H1 (cell line): ENCODE measurements around the gene C11orf98. TPM values are rescaled to one million over a fixed set of nuclear protein-coding genes. Genes with fewer than 3 reads are reported as not detected.

ENCODE experiments used
- CTCF ChIA-PET: fragments of 300-600 bp; sonication (Branson Sonifier 250); formaldehyde crosslinking; loops from one replicate; lab custom pipeline; 2021; ENCODE audit not compliant: partially characterized antibody; lab: Charles Lee
- POLR2A ChIA-PET: fragments of 300-600 bp; sonication (Branson Sonifier 250); formaldehyde crosslinking; loops from one replicate; lab custom pipeline; 2021; ENCODE audit warnings: inconsistent platforms; ENCODE audit not compliant: partially characterized antibody; lab: Charles Lee
- DNase-seq, 2 experiments: peaks; one replicate each; pipeline versions ENCODE4 v3.0.0 to v3.0.0-alpha.2; 2010 to 2022; ENCODE audit warnings: low spot score in 2 of 2, low read depth in 1 of 2, mixed read lengths in 1 of 2
- FAIRE-seq: peaks from 2 replicates; lab custom pipeline; 2011; peaks lifted over from hg19 to GRCh38; lab: Jason Lieb, UNC
- H2AFZ ChIP-seq: 2 replicates; pipeline ENCODE4 v1.8.1; 2012; ENCODE audit warnings: low read length, inconsistent platforms
- H2AK5ac ChIP-seq: 2 replicates; pipeline ENCODE4 v1.6.1; 2013; ENCODE audit warnings: low read depth, low read length
- H2BK120ac ChIP-seq: replicated peaks from 2 replicates; pipeline ENCODE3; 2013; ENCODE audit warnings: low read depth, low read length, inconsistent platforms
- H2BK12ac ChIP-seq: 2 replicates; pipeline ENCODE4 v1.6.1; 2013; ENCODE audit warnings: low read depth, low read length
- H2BK15ac ChIP-seq: 2 replicates; pipeline ENCODE4 v1.6.1; 2013; ENCODE audit warnings: low read length
- H2BK20ac ChIP-seq: 2 replicates; pipeline ENCODE4 v1.6.1; 2013; ENCODE audit warnings: low read length
- H2BK5ac ChIP-seq: 2 replicates; pipeline ENCODE4 v1.6.1; 2013; ENCODE audit warnings: low read depth, low read length
- H3K14ac ChIP-seq: 2 replicates; pipeline ENCODE4 v1.6.1; 2013; ENCODE audit warnings: inconsistent platforms; ENCODE audit not compliant: insufficient read length
- H3K18ac ChIP-seq: 2 replicates; pipeline ENCODE4 v1.6.1; 2013; ENCODE audit warnings: low read length; ENCODE audit errors: extremely low read depth
- H3K23ac ChIP-seq: 2 replicates; pipeline ENCODE4 v1.6.1; 2013; ENCODE audit warnings: inconsistent platforms; ENCODE audit not compliant: insufficient read length
- H3K23me2 ChIP-seq: 2 replicates; pipeline ENCODE4 v1.6.1; 2013; ENCODE audit warnings: low read depth, low read length
- H3K27ac ChIP-seq: 2 replicates; pipeline ENCODE4 v1.6.1; 2011; ENCODE audit warnings: low read depth, low read length, inconsistent platforms
- H3K27me3 ChIP-seq, 4 experiments: replicated peaks in 1 of 4; 1 replicate in 1 of 4; 2 replicates in 3 of 4; pipeline versions ENCODE4 v1.6.1 to v1.8.1; 2011 to 2013; ENCODE audit warnings: low read length in 3 of 4, mild to moderate bottlenecking in 3 of 4, inconsistent platforms in 2 of 4, mixed read lengths in 2 of 4, moderate library complexity in 1 of 4; ENCODE audit not compliant: control insufficient read depth in 3 of 4, insufficient read depth in 3 of 4; ENCODE audit errors: extremely low read depth in 1 of 4
- H3K36me3 ChIP-seq, 4 experiments: 2 replicates each; pipeline versions ENCODE4 v1.6.1 to v1.8.1; 2011 to 2013; ENCODE audit warnings: mild to moderate bottlenecking in 4 of 4, low read length in 3 of 4, moderate library complexity in 2 of 4, control low read depth in 1 of 4, inconsistent platforms in 1 of 4; ENCODE audit not compliant: insufficient read depth in 4 of 4, control insufficient read depth in 2 of 4
- H3K4ac ChIP-seq: replicated peaks from 2 replicates; pipeline ENCODE3; 2013; ENCODE audit warnings: low read length, low read depth, mixed read lengths, inconsistent platforms; ENCODE audit not compliant: insufficient read length
- H3K4me1 ChIP-seq, 4 experiments: replicated peaks in 1 of 4; 1 replicate in 1 of 4; 2 replicates in 3 of 4; pipeline versions ENCODE4 v1.6.1 to v1.8.1; 2011 to 2013; ENCODE audit warnings: low read length in 3 of 4, inconsistent platforms in 2 of 4, mixed read lengths in 1 of 4; ENCODE audit not compliant: insufficient read depth in 4 of 4, control insufficient read depth in 3 of 4
- H3K4me2 ChIP-seq, 2 experiments: 2 replicates each; pipeline versions ENCODE4 v1.6.1 to v1.8.1; 2011 to 2013; ENCODE audit warnings: low read depth in 2 of 2, low read length in 2 of 2, control low read depth in 1 of 2, inconsistent platforms in 1 of 2, mild to moderate bottlenecking in 1 of 2; ENCODE audit not compliant: insufficient read depth in 1 of 2
- H3K4me3 ChIP-seq, 4 experiments: fragments of 200-600, 300-600 bp in 1 of 4; sonication (generic), shearing (Covaris generic), sonication (Bioruptor Twin) in 1 of 4; 2 replicates each; pipeline versions ENCODE4 v1.5.1 to v1.8.1; 2011 to 2016; ENCODE audit warnings: low read length in 4 of 4, low read depth in 3 of 4, control low read depth in 2 of 4, inconsistent platforms in 2 of 4, mild to moderate bottlenecking in 2 of 4, mixed read lengths in 1 of 4, moderate library complexity in 1 of 4; ENCODE audit not compliant: insufficient read depth in 2 of 4; ENCODE audit errors: extremely low read depth in 1 of 4
- H3K56ac ChIP-seq: replicated peaks from 2 replicates; pipeline ENCODE3; 2013; ENCODE audit warnings: low read depth, mild to moderate bottlenecking, mixed read lengths, low read length, inconsistent platforms; ENCODE audit not compliant: insufficient read length
- H3K79me1 ChIP-seq: 2 replicates; pipeline ENCODE4 v1.6.1; 2013; ENCODE audit warnings: low read depth, low read length, control low read depth
- H3K79me2 ChIP-seq, 2 experiments: 2 replicates each; pipeline versions ENCODE4 v1.6.1 to v1.8.1; 2012 to 2013; ENCODE audit warnings: low read length in 2 of 2, mild to moderate bottlenecking in 2 of 2, inconsistent platforms in 1 of 2; ENCODE audit not compliant: insufficient read depth in 2 of 2, control insufficient read depth in 1 of 2
- H3K9ac ChIP-seq, 4 experiments: replicated peaks in 1 of 4; 1 replicate in 1 of 4; 2 replicates in 3 of 4; pipeline versions ENCODE4 v1.6.1 to v1.8.1; 2011 to 2013; ENCODE audit warnings: low read depth in 3 of 4, low read length in 3 of 4, control low read depth in 2 of 4, mild to moderate bottlenecking in 2 of 4, moderate library complexity in 2 of 4, inconsistent platforms in 1 of 4; ENCODE audit errors: extremely low read depth in 1 of 4
- H3K9me3 ChIP-seq, 2 experiments: 2 replicates each; pipeline versions ENCODE4 v1.6.1 to v1.8.1; 2012 to 2013; ENCODE audit warnings: mild to moderate bottlenecking in 2 of 2, moderate library complexity in 2 of 2, control low read depth in 1 of 2, inconsistent platforms in 1 of 2, low read depth in 1 of 2, low read length in 1 of 2, mixed read lengths in 1 of 2; ENCODE audit not compliant: insufficient read depth in 2 of 2
- H4K20me1 ChIP-seq, 2 experiments: replicated peaks in 1 of 2; 2 replicates each; pipeline versions ENCODE3 to v1.8.1; 2011 to 2013; ENCODE audit warnings: inconsistent platforms in 2 of 2, low read length in 2 of 2, mild to moderate bottlenecking in 1 of 2; ENCODE audit not compliant: insufficient read depth in 2 of 2, control insufficient read depth in 1 of 2
- H4K5ac ChIP-seq: 2 replicates; pipeline ENCODE4 v1.6.1; 2013; ENCODE audit warnings: low read length, low read depth, mixed read lengths, inconsistent platforms; ENCODE audit not compliant: insufficient read length
- H4K8ac ChIP-seq: 2 replicates; pipeline ENCODE4 v1.8.0; 2013; ENCODE audit warnings: mild to moderate bottlenecking, moderate library complexity, low read length, inconsistent platforms; ENCODE audit not compliant: insufficient read depth; ENCODE audit errors: extremely low read depth
- H4K91ac ChIP-seq: replicated peaks from 2 replicates; pipeline ENCODE3; 2013; ENCODE audit warnings: low read length, mixed read lengths, inconsistent platforms; ENCODE audit not compliant: insufficient read length
- CHD2 ChIP-seq: IDR thresholded peaks from 2 replicates; pipeline ENCODE4 v1.6.1; 2012; ENCODE audit warnings: low read length, improper control_type of control experiment
- EZH2 ChIP-seq: fragments of 200-600 bp; sonication (generic); IDR thresholded peaks from 2 replicates; pipeline ENCODE4 v1.7.1; 2012; ENCODE audit warnings: low read depth, mild to moderate bottlenecking, moderate library complexity, low read length, inconsistent platforms; ENCODE audit not compliant: severe bottlenecking
- HDAC2 ChIP-seq, 2 experiments: fragments of 300-600 bp in 1 of 2; sonication (generic) in 1 of 2; IDR thresholded peaks; 2 replicates each; pipeline ENCODE4 v1.6.1; 2011 to 2012; ENCODE audit warnings: low read depth in 2 of 2, low read length in 2 of 2, mild to moderate bottlenecking in 2 of 2, moderate library complexity in 2 of 2, borderline replicate concordance in 1 of 2, inconsistent platforms in 1 of 2
- JUN ChIP-seq: IDR thresholded peaks from 2 replicates; pipeline ENCODE4 v1.6.1; 2011; ENCODE audit warnings: low read depth, mild to moderate bottlenecking, improper control_type of control experiment, low read length
- MAFK ChIP-seq: IDR thresholded peaks from 2 replicates; pipeline ENCODE4 v1.6.1; 2012; ENCODE audit warnings: low read depth, mild to moderate bottlenecking, improper control_type of control experiment, low read length
- NRF1 ChIP-seq: IDR thresholded peaks from 2 replicates; pipeline ENCODE4 v1.6.1; 2011; ENCODE audit warnings: mild to moderate bottlenecking, low read depth, low read length, improper control_type of control experiment
- POLR2A ChIP-seq, 2 experiments: IDR thresholded peaks; 1 replicate in 1 of 2; 2 replicates in 1 of 2; pipeline ENCODE4 v1.6.1; 2011; ENCODE audit warnings: low read depth in 2 of 2, low read length in 2 of 2, mild to moderate bottlenecking in 2 of 2; ENCODE audit errors: control extremely low read depth in 1 of 2
- SIRT6 ChIP-seq: IDR thresholded peaks from one replicate; pipeline ENCODE4 v1.7.1; 2012; ENCODE audit warnings: low read length, inconsistent platforms
- SP1 ChIP-seq: IDR thresholded peaks from 2 replicates; pipeline ENCODE4 v1.6.1; 2011; ENCODE audit warnings: low read depth, low read length
- SP4 ChIP-seq: IDR thresholded peaks from 2 replicates; pipeline ENCODE4 v1.6.1; 2012; ENCODE audit warnings: low read length, inconsistent platforms
- TEAD4 ChIP-seq: IDR thresholded peaks from 2 replicates; pipeline ENCODE4 v1.6.1; 2012; ENCODE audit warnings: low read depth, low read length, inconsistent platforms, mixed read lengths
- YY1 ChIP-seq: IDR thresholded peaks from 2 replicates; pipeline ENCODE4 v1.6.1; 2011; ENCODE audit warnings: low read depth, mild to moderate bottlenecking, low read length
- WGBS, 2 experiments: shearing (Covaris generic) in 1 of 2; methylation state at CpG; one replicate each; pipeline versions ENCODE4 v1.1.6 to v1.1.7; 2013 to 2015; ENCODE audit warnings: low lambda C conversion rate in 2 of 2, mixed read lengths in 2 of 2, inconsistent platforms in 1 of 2, low coverage in 1 of 2, missing lambda C conversion rate in 1 of 2; ENCODE audit not compliant: insufficient replicate concordance in 2 of 2, insufficient coverage in 1 of 2, insufficient read length in 1 of 2; ENCODE audit errors: extremely low coverage in 1 of 2, missing lambda C conversion rate in 1 of 2; 5-methylcytosine and 5-hydroxymethylcytosine counted together
- polyA plus RNA-seq, 7 experiments: library from polyadenylated mRNA; depleted of rRNA in 3 of 7; stranded (reverse) in 5 of 7; unstranded in 2 of 7; fragments of >200 nt in 5 of 7; fragments of 200-250 nt in 2 of 7; gene quantifications; 1 replicate in 5 of 7; 2 replicates in 1 of 7; 4 replicates in 1 of 7; pipeline versions ENCODE4 v1.2.1 to v1.2.3, GENCODE V29; 2011 to 2013; ENCODE audit warnings: missing spikeins in 2 of 7, mixed read lengths in 2 of 7
- total RNA-seq: library from RNA; stranded (reverse); fragmentation: NEBNext Ultra II Directional; extraction: Animal tissue kit (Norgen Biotek cat#: 25700); gene quantifications from 2 replicates; pipeline ENCODE4 v1.2.1, GENCODE V29; 2021
- TF ChIP-seq, protein P1 (sequence below): IDR thresholded peaks from 2 replicates; pipeline ENCODE4 v1.6.1; 2012; ENCODE audit warnings: inconsistent platforms

Gene C11orf98
- total and polyA plus RNA-seq, 2 of the 8 experiments (the other 6 are each of a cell fraction or from before 2014, with no cell fraction given) = 68.0 to 171 TPM

DNA sequence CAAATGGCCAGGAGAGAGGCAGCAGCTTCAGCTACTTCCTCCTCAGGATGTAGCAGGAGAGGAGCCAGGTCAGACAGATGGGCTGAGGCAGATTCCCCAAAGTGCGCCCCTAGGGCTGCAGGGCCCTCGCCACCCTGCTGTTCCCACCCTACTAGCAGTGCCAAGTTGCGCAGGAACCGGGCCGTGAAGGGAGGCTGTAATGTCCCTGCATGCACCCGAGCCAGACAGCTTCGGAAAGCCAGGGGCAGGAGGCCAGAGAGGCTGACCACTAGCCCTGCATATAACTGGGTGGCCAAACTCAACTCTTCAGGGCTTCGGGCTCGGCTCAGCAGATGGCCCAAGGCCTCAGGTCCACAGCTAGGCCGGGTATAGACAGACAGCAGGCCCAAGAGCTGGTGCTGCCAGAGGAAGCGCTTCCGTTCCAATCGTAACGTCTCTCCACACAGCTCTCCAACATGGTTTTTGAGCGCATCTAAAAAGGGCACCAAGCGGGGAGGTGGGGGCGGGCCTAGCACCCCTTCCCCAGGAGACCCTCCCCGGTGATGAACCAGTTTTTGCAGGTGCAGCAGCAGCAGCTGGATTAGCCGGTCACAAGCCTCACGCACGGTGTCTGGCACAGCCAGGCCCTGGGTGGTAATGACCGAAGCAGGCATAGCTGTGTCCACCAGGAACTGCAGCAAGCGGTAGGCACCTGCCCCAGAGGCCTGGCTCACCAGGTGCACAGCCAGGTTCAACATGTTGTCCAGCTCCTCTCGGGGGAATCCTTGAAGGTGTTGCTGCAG is 16.6 kb downstream of the C11orf98 start:
- H2BK12ac ChIP-seq = no peak overlapping the region
- H3K27me3 ChIP-seq = no peaks in the 10 kb centered on the region
- no peak overlapping the region for H4K91ac ChIP-seq
- no peak overlapping the region for H3K4me3 ChIP-seq
- 98% methylated on average over 24 of the region's 24 CpGs; no CpG with 5 or more reads in 1 of the 2 experiments for WGBS, 2 experiments
- peaks cover 10% of the 10 kb centered on the region for H3K79me1 ChIP-seq
- peaks cover 8% of the 10 kb centered on the region for H3K23me2 ChIP-seq
- no peak overlapping the region for H4K5ac ChIP-seq
- ChIA-PET CTCF (interaction anchor here (0.6 to 3.2 kb wide), 15 partner anchors 13 to 121 kb away, joined by 3 to 14 read pairs (median 3); partner anchors contain the start of genes C11orf98, CSKMT and LRRN4CL), POLR2A (interaction anchor here (0.6 to 50.4 kb wide), 15 partner anchors 8 to 850 kb away, joined by 3 to 2041 read pairs (median 3); partner anchors contain the start of genes B3GAT3, BSCL2, C11orf98 and CSKMT)
- no peak overlapping the region for H4K8ac ChIP-seq
- no peak for FAIRE-seq
- no peak overlapping the region for H3K27ac ChIP-seq
- H2AFZ ChIP-seq = no peak overlapping the region
- no peak overlapping the region for H3K23ac ChIP-seq
- no peak overlapping the region for H3K14ac ChIP-seq
- H3K9ac ChIP-seq = no peak overlapping the region
- H2BK5ac ChIP-seq = no peak overlapping the region
- H3K56ac ChIP-seq = no peak overlapping the region
- no peak overlapping the region for H2AK5ac ChIP-seq
- no peaks in the 10 kb centered on the region for H3K9me3 ChIP-seq
- no peak overlapping the region for H2BK15ac ChIP-seq
- H3K36me3 ChIP-seq = peaks cover 0 to 23% (median 7%) of the 10 kb centered on the region in 4 experiments; a peak in 5 of 8 replicates
- no peak for DNase-seq
- peaks cover 3 to 23% of the 10 kb centered on the region in 2 experiments for H4K20me1 ChIP-seq
- no peak overlapping the region for H3K4me2 ChIP-seq
- no peak overlapping the region for H2BK120ac ChIP-seq
- H2BK20ac ChIP-seq = no peak overlapping the region
- H3K4ac ChIP-seq = no peak overlapping the region
- TF ChIP-seq SP1 (no peak), SP4 (no peak), POLR2A (IDR thresholded peaks at IDR 0.05; ENCODE audit: control extremely low read depth in 1 of 2, low read depth in 2 of 2, low read length in 2 of 2) (no peak), JUN (no peak), HDAC2 (IDR thresholded peaks at IDR 0.05; ENCODE audit: borderline replicate concordance in 1 of 2, low read depth in 2 of 2, low read length in 2 of 2) (no peak), TEAD4 (no peak), YY1 (no peak), CHD2 (no peak), SIRT6 (no peak), EZH2 (no peak), NRF1 (no peak), MAFK (no peak)
- TF ChIP-seq, protein P1, sequence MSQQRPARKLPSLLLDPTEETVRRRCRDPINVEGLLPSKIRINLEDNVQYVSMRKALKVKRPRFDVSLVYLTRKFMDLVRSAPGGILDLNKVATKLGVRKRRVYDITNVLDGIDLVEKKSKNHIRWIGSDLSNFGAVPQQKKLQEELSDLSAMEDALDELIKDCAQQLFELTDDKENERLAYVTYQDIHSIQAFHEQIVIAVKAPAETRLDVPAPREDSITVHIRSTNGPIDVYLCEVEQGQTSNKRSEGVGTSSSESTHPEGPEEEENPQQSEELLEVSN = no peak
- H3K4me1 ChIP-seq = no peaks in the 10 kb centered on the region; a peak in 2 of 7 replicates
- H3K18ac ChIP-seq = no peak overlapping the region
- peaks cover 15 to 51% of the 10 kb centered on the region in 2 experiments for H3K79me2 ChIP-seq
